ENCODE data around the gene SECTM1. TPM values are rescaled to one million over a fixed set of nuclear protein-coding genes. Genes with fewer than 3 reads are reported as not detected.

The SECTM1 gene
- total and polyA plus RNA-seq, 9 of the 15 experiments (the other 6 are each of a cell fraction or from before 2014, with no cell fraction given): 0.11 to 0.46 (median 0.18) TPM; not detected in 6

GRCh38 chr17:82294064-82294773 lies 39.3 kb downstream of the SECTM1 start (continued):
- TF ChIP-seq MGA (IDR thresholded peaks at IDR 0.05): 0 out of 2 replicates have a peak, but pooled peaks have one; percentile 37
- TF ChIP-seq TBL1XR1 (IDR thresholded peaks at IDR 0.05; ENCODE audit: low read length in 2 of 2): no peak
- TF ChIP-seq ZFP91 (CRISPR knock-in tag; IDR thresholded peaks at IDR 0.05): no peak
- no peak for TF ChIP-seq MIER1 (IDR thresholded peaks at IDR 0.05; ENCODE audit: low read depth)
- TF ChIP-seq SLC30A9 (CRISPR knock-in tag; IDR thresholded peaks at IDR 0.05): no peak
- peak; percentile 81 for TF ChIP-seq MBD1 (CRISPR knock-in tag; IDR thresholded peaks at IDR 0.05)
- peak; percentile 11 for TF ChIP-seq RBBP5 (IDR thresholded peaks at IDR 0.05; ENCODE audit: borderline replicate concordance, insufficient read depth, low read length, poor library complexity, severe bottlenecking)
- no peak for TF ChIP-seq ZNF551 (CRISPR knock-in tag; IDR thresholded peaks at IDR 0.05)
- TF ChIP-seq FOSL1 (tag; conservative IDR thresholded peaks at IDR 0.05): no peak
- no peak for TF ChIP-seq SUPT5H (IDR thresholded peaks at IDR 0.05)
- TF ChIP-seq ZSCAN32 (CRISPR knock-in tag; IDR thresholded peaks at IDR 0.05): no peak
- no peak; the same call in 1 of the 2 replicates for TF ChIP-seq ZSCAN29 (IDR thresholded peaks at IDR 0.05)
- no peak for TF ChIP-seq RBM22 (IDR thresholded peaks at IDR 0.05; ENCODE audit: low read depth, low read length, poor library complexity, severe bottlenecking)
